Measurements from ENCODE around the gene ABLIM2.

The ABLIM2 gene

DNA sequence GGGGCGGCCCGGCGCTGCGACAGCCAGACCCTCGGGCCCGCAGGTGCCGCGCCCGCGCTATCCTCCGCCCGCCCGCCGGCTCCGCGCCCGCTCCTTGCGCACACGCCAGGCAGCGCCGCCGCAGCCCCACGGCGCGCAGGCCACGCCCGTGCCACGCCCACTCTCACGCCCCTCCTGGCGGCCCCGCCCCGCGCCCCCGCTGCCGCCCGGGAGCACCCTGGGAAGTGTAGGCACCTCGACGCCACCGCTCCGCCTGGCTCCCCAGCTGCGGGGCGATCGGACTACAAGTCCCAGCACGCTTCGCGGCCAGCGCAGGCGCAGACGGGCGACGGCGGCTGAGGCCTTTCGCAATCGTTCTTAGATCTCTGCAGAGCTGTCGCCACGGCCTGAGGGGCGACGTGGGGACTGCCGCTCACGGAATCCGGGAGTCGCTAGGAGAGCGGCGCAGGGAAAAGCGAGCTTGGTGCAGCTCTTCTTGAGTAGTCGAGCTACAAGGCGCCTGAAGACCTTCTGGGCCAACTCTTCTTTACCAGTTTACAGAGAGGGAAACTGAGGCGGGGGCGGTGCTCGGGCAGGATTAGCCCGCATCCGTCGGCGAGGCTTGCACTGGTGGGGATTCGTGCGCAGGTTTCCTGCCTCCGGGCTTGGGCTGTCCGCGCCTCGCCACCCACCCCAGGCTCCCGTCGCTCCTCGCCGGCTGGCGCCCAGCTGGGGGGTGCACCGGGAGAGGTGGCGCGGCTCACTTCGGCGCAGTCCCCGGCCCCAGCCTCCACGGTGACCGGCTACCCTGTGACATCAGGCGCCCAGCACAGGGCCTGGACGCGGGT, at the start of gene ABLIM2:
Gene ABLIM2, minus strand, starts transcription at position 104 of the 827 bp plus-strand sequence. CDS start 124 bp downstream, outside the sequence.
- DNase-seq (ENCODE audit: low spot score): peak; percentile 97

DNA sequence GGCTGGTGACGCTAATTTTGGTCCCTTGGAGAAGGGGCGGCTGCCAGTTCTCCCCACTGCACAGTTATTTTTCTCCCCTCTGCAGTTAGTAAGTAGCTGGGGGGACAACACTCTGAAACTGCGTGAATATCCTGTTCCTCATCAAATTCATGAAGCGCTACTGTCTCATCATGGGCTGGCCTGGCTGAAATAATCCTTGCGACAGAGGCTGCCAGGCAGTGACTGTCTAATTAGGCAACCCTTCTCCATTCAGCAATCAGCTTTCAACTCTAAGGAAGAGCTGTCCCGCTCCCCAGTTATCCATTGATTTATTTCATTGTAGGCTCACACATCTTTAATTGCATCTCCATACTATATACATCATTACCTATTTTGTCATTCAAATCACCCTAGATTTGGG, 48.7 kb upstream of the ABLIM2 start:
- no peak for DNase-seq (ENCODE audit: low spot score)

DNA sequence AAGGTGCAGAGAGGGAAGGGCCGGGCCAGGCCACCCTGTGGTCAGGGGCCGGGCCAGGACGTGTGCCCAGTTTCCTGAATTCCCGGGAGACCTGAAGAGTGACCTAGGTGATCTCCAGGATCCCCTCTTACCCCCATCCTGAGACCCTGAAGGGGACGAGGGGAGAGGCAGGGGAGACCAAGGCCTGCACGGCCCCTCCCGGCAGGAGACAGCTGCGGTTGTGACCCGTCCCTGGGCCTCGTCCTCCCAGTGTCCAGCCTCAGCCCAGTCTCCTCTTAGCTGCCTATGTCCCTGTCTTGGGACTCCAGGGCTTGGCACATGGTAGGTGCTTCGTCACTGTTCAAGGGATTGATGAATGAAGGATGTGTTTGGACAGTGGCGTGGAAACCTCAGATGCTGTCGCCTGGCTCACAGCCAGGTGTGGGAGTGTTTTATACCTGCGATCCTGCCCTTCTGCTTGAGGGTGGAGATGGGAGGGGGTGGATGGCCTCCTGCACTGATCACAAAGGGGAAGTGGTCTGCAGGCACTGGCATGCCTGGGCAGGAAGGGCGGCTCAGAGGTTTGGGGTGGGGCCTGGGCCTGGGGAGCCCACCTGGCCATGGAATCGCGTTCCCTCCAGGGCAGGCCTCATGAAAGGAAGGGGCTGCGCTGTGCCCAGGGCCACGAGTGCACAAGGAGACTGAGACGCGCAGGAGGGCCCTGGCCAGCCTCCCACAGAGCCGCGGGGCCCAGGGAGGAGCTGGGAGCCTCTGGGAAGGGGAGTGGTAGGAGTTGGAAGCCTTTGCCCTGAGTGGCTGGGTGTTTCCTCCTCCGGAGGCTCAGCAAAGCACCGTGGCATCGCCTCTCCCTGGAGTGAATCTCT, 47.4 kb upstream of the ABLIM2 start:
- no peak for DNase-seq (ENCODE audit: low spot score)

DNA sequence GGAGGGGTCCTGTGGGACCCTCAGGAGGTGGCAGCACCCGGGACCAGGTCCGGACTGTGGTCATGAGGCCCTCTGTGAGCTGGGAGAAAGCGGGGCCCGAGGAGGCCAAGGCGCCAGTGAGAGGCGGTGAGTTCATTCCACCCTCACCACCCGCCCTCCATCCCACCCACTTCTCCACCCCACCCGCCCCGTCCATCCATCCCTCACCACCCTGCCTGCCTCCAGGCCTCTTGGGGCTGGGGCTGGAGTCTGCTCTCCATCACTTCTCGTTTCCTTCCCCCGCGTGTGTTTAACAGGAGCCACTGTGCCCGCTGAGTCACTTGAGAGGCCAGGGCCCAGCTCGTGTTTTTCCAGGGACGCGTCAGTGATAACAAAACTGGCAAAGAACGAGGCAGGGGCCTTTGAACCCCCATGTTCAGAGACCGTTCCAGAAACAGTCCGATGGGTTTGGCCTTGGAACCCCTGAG, 46.7 kb upstream of the ABLIM2 start:
- DNase-seq (ENCODE audit: low spot score): no peak

DNA sequence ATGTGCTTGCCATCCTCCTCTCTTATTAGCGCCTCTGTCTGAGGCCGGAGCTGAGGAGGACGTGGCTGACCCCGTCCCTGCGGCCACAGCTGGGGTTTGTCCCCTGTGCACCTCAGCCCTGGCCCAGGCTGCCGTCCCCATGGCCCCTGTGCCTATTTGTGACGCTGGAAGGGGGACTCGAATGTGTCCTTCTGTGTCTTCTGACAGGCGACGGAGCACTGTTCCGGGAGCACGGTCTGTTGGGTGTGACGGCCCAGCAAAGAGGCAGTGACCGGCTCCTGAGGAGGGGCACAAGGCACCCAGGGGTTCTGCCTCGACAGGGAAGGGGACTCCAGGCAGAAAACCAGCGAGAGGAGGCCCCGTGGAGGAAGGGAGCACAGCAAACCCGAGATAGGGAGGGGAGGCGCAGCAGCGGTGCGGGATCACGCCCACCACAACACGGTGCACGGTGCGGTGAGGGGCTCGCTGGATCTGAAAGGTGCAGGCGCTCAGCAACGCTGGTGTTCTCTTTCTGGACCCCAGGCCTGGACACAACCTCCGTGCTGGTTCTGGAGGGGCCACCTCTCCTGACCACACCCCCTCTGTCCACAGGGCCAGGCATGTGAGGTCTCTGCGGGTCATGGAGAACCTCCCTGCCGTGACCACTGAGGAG, 46.1 kb upstream of the ABLIM2 start:
- no peak for DNase-seq (ENCODE audit: low spot score)

DNA sequence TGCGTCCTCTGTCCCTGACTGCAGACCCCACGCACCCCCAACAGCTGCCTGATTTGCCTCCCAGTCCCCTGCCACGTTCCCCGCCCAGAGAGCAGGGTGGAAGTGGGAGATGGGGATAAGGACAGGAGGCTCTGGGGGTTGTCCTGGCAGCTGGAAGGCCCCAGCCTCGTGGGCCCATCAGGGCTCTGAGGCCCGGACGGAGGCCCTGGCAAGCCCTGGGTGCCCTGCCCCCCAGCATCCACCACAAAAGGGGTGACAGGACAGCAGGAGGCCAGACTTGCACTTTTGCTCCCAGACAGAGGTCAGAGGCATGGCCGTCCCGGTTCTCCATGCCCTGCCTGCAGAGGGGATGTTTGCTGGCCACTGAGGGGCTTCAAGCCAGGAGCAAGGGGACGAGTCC, 45.2 kb upstream of the ABLIM2 start:
- no peak for DNase-seq (ENCODE audit: low spot score)

DNA sequence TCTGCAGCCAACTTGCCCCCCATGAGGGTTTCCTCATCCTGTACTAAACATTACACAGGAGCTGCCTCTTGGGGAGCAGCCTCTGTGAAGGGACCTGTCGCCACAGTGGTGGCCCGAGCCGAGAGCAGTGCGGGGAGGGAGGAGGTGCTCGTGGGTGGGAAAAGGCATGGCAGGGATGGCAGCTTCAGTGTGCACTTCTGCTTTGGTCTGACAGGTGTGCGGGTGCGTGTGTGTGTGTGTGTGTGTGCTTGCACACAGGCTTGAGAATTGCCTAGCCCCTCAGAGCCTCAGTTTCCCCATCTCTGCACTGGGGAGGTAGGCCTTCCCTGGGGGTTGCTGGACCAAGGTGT, 44.4 kb upstream of the ABLIM2 start:
- no peak for DNase-seq (ENCODE audit: low spot score)

DNA sequence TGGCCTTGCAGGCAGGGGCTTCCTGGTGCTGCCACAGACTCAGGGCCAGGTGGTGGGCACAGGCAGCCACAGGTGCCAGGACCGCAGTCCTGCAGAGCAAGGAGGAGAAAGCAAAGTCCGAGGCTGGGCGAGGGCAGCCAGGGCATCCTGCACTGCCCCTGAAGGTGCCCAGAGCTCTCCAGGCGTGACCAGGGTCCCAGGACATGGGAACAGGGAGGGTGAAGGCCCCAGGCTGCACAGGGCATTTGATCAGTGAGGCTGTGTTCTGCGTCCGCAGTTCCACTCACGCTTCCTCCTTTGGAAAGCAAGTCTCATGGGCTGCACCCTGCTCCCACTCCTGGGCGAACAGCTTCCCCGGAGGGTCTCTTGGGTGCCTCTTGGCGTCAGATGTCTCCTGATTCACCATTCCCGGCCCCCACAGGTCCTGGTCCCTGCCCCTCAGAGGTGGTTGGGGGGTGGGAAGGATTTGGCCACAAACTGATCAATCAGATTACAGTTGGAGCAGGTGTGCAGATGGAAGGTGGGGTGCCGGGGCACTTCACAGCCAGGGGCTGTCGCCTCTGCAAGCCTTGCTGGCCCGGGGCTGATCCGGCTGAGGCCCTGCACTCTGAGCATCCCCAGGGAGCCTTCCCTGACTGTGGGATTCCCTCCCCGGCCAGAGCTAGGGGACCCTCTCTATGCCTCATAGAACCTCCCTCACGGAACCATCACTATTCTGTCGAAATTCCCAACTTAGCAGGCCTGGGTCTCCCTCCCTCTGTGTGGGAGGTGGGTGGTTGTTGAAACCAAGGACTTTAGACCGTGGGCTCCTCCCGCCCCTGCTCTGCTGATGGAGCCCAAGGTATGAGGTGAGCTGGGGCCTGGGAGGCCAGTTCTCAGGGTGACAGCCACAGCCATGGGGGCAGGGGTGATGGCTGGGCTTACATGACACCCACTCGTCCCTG, 43.8 kb upstream of the ABLIM2 start:
- DNase-seq (ENCODE audit: low spot score): no peak

DNA sequence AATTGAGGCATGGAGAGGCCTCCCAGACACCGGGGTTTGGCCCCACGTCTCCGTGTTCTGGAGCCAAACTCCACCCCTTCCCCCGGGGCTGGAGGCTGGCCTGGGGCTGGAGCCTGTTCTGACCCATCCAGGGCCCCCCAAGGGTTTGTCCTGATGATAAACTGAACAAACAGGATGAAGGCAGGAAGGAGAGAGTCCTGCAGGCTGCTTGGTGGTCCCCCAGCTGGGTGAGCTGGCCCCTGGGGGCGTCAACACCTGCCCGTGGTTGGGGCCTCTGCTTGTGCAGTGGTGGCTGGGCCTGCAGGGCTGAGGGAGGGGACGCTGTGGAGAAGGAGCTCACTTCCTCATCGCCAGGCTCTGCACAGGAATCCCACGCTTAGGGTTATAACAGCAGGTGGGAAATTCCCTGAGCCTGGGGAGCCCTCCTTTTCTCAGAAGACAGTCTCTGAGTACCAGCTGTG, 42.7 kb upstream of the ABLIM2 start:
- DNase-seq (ENCODE audit: low spot score): no peak

DNA sequence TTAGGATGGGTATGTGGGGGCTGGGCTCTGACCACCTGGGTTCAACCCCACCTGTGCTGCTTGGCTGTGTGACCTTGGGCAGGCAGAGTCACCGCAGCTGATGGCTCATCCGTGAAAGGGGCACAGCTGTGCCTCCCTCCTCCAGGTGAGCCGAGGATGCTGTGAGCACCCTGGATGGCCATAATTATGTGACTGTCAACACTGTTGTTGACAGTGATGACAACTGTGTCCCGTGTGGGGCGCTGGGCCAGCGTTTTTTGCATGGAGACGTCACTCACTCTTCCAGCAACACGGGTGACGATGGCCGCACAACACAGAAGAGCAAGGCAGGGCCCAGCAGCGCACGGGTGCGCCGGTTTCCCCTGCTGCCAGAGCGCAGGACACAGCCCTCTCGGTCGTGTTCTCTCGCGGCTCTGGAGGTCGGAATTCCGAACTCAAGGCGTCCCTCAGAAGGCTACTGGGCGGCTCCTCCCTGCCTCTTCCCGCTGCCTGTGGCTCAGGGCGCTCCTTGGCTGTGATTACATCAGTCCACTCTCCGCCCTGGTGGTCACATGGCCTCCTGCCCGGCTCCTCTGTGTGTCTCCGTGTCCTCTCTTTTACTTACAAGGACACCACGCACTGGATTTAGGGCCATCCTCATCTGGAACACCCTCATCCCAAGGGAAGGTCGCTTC, 41.8 kb upstream of the ABLIM2 start:
- DNase-seq (ENCODE audit: low spot score): no peak

DNA sequence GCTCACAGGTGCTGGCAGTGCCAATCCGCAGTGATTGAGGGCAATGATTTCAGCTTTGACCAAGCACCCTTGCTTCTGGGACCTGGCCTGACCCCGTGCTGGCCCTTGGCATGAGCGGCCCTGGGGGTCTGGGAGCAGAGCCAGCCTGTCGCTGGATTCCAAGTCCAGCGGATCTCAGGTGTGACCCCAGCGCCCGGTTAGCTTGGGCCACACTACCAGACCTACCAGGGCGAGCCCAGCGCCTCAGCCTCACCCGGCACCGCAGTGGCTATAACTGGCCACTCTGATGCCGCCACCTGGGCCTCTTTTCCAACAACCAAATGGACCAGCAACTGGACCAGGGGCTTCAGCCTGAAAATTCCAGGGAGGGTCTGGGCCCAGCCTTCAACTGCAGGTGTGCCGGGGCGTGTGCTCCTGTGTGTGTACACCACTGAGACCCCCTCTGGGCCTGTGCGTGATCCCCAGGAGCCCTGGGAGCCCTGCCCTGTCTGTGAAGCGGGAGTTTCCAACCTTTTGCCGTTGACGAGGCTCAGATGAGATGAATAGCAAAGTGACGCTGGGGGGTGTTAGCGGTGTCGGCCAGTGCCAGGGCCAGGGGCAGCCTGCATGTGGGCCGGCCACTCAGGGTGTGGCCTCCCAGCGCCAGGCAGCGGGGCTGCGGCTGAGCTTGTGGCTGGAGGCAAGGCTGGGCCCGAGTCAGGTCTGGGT, 41.1 kb upstream of the ABLIM2 start:
- DNase-seq (ENCODE audit: low spot score): no peak

DNA sequence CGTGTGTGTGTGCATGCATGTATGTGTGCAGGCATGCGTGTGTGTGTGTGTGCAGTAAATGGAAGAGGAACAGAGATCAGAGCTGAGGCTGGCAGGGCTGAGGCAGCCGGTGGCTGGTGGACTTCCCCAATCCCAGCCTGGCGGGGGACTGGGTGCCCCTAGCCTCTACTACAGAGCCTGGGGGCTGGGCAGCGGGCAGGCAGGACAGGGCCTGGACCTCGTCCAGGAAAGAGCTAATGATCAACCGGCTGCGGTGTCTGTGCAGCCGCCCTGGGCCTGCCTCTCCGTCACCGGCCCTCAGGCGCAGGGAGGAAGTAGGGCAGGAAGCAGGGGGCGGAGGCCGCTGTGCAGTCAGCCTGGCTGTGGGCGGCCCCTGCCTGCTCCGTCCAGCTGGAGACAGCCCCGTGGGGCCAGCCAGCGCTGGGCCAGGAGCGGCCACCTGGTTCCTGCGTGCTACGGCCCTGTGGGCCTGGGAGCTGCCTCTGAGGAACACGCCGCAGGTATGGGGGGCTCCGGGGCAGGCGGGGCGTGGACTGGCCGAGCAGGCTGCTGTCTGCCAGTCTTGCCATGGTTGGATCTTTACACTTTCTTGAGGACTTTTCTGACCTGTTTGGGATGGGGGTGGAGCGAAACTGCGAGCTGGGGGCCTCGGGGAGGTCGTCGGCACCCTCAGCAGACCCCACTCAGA, 40.4 kb upstream of the ABLIM2 start, which contains the start of gene SH3TC1:
Gene SH3TC1, plus strand, starts transcription at position 385 of the 688 bp plus-strand sequence. CDS start 5,905 bp downstream, outside the sequence.
- DNase-seq (ENCODE audit: low spot score): peak; percentile 65

DNA sequence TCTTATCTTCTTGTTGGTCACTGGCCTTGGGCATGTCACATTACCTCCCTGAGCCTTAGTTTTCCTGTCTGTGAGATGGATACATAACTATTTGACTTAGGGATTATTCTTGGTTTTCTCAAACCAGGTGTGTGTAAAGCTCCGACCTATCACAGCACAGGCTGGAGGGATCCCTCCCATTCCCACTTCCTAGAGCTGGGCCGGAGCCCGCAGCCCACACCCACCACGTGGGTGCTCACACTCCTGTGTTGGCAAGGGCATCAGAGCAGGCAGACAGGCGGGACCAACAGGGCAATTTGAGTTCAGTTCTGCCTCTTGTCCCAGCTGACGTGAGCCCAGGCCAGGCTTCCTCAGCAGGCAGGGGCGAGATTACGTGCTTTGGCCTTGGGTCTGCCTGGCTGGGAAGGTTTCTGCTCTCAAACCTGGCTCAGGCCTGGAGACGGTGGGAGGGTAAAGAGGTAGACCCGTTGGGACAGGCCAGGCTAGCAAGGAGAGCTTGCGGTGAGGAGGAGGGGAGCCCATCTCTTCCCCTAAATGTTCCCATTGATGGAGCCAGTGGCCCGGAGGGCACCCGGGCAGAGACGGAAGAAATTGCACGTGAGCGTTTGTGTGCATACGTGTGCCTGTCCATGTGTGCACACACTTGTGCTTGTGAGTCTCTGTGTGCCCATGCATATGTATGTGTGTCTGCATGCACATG, 39.7 kb upstream of the ABLIM2 start:
- DNase-seq (ENCODE audit: low spot score): no peak

DNA sequence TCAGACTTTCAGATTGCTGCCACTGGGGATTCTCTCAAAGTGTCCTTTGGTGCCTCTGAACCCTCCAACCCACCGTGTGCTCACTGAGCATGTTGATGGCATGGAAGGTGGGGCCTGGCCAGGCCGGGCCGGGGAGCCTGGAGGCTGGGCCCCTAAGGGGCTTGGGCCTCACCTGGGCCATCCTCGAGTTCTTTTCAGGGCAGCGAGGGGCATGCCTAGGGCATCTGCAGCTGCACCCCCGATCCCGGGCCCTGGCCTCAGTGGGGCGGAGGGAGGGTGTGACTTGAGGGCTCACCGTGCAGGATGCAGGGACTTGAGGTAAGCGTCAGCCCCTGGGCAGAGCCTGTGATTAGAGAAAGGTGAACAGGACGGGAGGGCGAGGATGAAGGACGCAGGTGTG, 38.9 kb upstream of the ABLIM2 start:
- no peak for DNase-seq (ENCODE audit: low spot score)

DNA sequence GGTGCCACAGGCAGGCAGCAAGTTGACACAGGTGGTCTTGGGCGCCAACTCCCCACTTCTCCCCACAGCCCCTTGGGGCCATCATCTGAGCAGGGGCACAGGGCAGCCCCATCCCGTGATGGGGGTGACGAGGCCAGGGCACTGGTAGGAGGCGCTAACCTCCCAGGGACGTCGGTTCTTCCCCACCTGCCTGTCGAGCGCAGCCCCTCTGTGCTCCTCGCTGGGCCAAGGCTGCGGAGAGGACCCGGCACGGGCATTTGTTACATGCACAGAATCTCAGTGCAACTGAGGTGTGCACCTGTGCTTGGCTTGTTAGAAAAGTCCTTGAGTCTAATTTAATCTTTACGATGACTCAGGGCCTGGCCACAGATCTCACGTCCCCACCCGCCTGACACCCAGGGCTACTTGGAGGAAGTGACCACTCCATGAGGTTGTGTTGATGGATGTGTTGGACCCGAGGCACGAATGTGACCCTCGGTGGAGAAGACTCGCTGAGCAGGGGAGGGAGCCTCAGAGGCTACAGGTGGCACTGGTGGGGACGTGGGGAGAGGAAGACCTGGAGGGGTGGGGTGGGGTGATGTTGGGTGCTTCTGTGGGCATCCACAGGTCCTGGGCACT, 37.3 kb upstream of the ABLIM2 start:
- no peak for DNase-seq (ENCODE audit: low spot score)

DNA sequence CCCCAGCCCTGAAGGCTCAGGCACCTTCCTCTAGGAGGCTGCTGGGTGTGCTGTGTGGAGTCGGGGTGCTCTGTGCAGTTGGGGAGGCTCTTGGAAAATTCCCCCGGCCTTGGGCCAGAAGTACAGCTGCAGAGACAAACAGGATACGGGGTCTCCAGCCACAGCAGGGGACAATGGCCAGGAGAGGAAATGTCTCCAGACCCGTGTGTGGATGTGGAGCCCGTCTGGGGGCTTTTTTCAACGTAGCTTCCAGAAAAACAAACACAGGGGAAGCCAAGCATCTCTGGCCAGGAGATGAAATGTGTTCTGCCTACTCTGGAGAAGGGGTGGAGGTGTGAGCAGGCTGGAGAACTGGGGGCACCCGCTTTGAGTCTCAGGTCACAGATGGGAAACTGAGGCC, 36.8 kb upstream of the ABLIM2 start:
- no peak for DNase-seq (ENCODE audit: low spot score)

DNA sequence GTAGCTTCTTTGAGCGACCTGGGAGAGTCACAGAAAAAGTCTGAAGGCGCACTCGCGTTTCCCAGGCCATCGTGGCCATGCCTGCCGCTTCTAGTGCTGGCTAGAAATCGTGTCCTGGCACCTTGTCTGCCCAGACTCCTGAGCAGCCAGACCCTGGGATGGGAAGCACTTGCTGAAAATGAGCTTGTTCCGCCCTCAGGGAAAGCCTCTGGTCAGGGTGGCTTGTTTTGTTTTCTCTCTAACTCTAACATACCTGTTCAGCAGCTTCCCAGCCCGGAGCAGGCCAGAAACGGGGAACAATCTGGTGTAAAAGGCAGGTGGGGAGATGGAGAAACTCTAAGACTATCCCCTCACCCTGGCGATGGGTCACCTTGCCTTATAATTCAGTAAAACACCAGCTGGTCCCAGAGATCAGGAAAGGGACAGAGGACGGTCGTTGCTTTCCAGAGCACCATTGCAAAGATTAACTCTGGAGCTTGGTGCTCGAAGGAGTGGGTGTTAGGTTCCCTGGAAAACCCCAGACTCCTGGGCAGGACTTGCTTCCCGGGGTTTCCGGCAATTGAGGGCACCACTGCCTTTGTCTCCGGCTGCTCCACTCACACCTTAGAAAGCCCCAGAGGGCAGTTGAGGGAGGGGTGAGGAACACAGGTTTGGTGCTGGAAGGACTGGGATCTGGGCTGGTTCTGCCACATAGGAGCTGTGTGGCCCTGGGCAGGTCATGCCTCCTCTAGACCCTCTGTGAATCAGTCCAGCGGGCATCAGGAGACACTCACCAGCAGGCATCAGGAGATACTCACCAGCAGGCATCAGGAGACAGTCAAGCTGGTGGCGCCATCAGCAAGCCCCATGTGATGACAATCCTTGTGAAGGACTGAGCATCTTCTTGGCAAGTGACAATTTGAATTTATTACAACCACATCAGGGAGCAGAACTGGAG, 36.0 kb upstream of the ABLIM2 start:
- DNase-seq (ENCODE audit: low spot score): no peak

Data from putamen (tissue), 1 donor.